MCF 10A (cell line): Measurements from ENCODE around the gene AJAP1. TPM values are rescaled to one million over a fixed set of nuclear protein-coding genes. Genes with fewer than 3 reads are reported as not detected.

Experiments
- BruUV-seq: library from RNA; stranded (reverse); fragments of 400-500 nt; replicated peaks from 2 replicates; lab custom pipeline; 2021; lab: Mats Ljungman, UMichigan
- CTCF ChIA-PET: fragments of 300-600 bp; sonication (Branson Sonifier 250); formaldehyde crosslinking; extraction: SDS; loops from one replicate; lab custom pipeline; 2021; ENCODE audit warnings: antibody characterized with exemption, inconsistent platforms; lab: Yijun Ruan, JAX
- POLR2A ChIA-PET: fragments of 300-600, 350-650 bp; sonication (Branson Sonifier 250); formaldehyde crosslinking; extraction: SDS; loops from one replicate; lab custom pipeline; 2020; ENCODE audit warnings: antibody characterized with exemption, inconsistent platforms; lab: Yijun Ruan, JAX
- DNase-seq: peaks from one replicate; pipeline ENCODE4 v3.0.0-alpha.2; 2018; ENCODE audit not compliant: unreplicated experiment
- H3K27ac Mint-ChIP-seq: one replicate; pipeline ENCODE4 v1.8.0; 2022; ENCODE audit warnings: mild to moderate bottlenecking, low read depth, mixed read lengths; ENCODE audit not compliant: unreplicated experiment
- H3K27me3 Mint-ChIP-seq: one replicate; pipeline ENCODE4 v1.8.0; 2022; ENCODE audit warnings: mixed read lengths; ENCODE audit not compliant: insufficient read depth, unreplicated experiment
- H3K36me3 Mint-ChIP-seq: one replicate; pipeline ENCODE4 v1.8.0; 2022; ENCODE audit warnings: mild to moderate bottlenecking, moderate library complexity, mixed read lengths; ENCODE audit not compliant: insufficient read depth, unreplicated experiment
- H3K4me1 Mint-ChIP-seq: one replicate; pipeline ENCODE4 v1.8.0; 2022; ENCODE audit warnings: mixed read lengths; ENCODE audit not compliant: insufficient read depth, unreplicated experiment
- H3K4me3 Mint-ChIP-seq: one replicate; pipeline ENCODE4 v1.8.0; 2022; ENCODE audit warnings: mild to moderate bottlenecking, moderate library complexity, mixed read lengths; ENCODE audit not compliant: unreplicated experiment
- H3K9me3 Mint-ChIP-seq: one replicate; pipeline ENCODE4 v1.8.0; 2022; ENCODE audit warnings: mixed read lengths; ENCODE audit not compliant: unreplicated experiment
- intact Hi-C: fragments of 100-400 bp; cut with micrococcal nuclease; formaldehyde crosslinking; loops from 2 replicates; pipeline ENCODE4 v1.14.1; 2022
- total RNA-seq: library from RNA; stranded (reverse); gene quantifications from 2 replicates; pipeline ENCODE4 v1.2.3, GENCODE V29; 2022
- TF ChIP-seq, protein P1 (sequence below): fragments of 200-600 bp; IDR thresholded peaks from one replicate; pipeline ENCODE4 v1.8.0; 2022; ENCODE audit warnings: antibody characterized with exemption, mild to moderate bottlenecking; ENCODE audit not compliant: unreplicated experiment

The AJAP1 gene
- total RNA-seq, 1 experiment from 2014 or later = not detected

DNA sequence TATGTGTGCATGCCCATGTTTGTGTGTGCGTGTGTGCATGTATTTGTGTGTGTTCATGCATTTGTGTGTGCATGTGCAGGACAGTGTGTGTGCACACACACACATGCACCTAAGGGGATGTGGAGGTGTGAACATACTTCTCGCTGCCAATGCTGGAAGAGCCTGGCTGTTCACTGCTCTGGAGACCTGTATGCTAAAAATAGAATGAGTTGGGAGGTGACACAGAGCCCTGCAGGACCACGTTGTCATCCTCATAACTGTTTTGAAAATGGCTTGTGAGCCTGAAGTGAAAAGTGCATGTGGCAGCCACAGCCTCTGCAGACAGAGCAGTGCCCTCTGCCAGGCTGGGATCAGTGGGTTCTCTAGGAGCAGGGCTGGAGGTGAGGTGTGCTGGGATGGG is 95.8 kb downstream of the AJAP1 start:
- Mint-ChIP-seq H3K27ac (no peak overlapping the region), H3K36me3 (no peaks in the 10 kb centered on the region), H3K4me3 (no peak overlapping the region), H3K9me3 (peaks cover 38% of the 10 kb centered on the region), H3K4me1 (no peaks in the 10 kb centered on the region), H3K27me3 (no peaks in the 10 kb centered on the region)
- no TSS peak for BruUV-seq
- ChIA-PET CTCF (no interaction called here), POLR2A (no interaction called here)
- DNase-seq = no peak
- TF ChIP-seq, protein P1, sequence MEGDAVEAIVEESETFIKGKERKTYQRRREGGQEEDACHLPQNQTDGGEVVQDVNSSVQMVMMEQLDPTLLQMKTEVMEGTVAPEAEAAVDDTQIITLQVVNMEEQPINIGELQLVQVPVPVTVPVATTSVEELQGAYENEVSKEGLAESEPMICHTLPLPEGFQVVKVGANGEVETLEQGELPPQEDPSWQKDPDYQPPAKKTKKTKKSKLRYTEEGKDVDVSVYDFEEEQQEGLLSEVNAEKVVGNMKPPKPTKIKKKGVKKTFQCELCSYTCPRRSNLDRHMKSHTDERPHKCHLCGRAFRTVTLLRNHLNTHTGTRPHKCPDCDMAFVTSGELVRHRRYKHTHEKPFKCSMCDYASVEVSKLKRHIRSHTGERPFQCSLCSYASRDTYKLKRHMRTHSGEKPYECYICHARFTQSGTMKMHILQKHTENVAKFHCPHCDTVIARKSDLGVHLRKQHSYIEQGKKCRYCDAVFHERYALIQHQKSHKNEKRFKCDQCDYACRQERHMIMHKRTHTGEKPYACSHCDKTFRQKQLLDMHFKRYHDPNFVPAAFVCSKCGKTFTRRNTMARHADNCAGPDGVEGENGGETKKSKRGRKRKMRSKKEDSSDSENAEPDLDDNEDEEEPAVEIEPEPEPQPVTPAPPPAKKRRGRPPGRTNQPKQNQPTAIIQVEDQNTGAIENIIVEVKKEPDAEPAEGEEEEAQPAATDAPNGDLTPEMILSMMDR = no peak
- intact Hi-C loops = no loop called here

DNA sequence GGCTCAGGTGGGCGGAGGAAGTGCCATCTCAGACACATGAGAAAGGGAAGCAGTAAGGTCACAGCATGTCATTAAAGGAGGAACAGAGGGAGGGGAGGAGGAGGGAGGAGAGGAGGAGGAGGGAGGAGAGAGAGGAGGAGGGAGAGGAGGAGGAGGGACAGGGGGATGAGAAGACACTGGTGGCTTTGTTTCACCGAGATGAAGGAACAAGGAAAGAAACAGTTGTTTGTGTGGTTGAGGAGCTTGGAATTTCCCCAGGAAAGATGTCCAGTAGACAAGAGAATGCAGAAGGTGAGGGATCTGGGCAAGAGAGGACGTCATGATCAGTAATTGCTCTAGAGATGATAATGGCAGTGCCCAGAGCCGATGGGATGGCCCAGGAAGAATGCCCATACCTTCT is 97.7 kb downstream of the AJAP1 start:
- H3K27ac Mint-ChIP-seq = no peak overlapping the region
- H3K9me3 Mint-ChIP-seq = peaks cover 32% of the 10 kb centered on the region
- TF ChIP-seq, protein P1 = no peak
- H3K27me3 Mint-ChIP-seq = no peaks in the 10 kb centered on the region
- ChIA-PET POLR2A (interaction anchor here (0.7 kb wide), 1 partner anchor 139 kb away, joined by 3 read pairs; no protein-coding TSS in a partner anchor), CTCF (interaction anchor here (1.5 kb wide), 1 partner anchor 16 kb away, joined by 4 read pairs; no protein-coding TSS in a partner anchor)
- BruUV-seq = no TSS peak
- no peaks in the 10 kb centered on the region for H3K36me3 Mint-ChIP-seq
- no peaks in the 10 kb centered on the region for H3K4me1 Mint-ChIP-seq
- no peak for DNase-seq
- H3K4me3 Mint-ChIP-seq = no peak overlapping the region
- intact Hi-C loops = no loop called here

DNA sequence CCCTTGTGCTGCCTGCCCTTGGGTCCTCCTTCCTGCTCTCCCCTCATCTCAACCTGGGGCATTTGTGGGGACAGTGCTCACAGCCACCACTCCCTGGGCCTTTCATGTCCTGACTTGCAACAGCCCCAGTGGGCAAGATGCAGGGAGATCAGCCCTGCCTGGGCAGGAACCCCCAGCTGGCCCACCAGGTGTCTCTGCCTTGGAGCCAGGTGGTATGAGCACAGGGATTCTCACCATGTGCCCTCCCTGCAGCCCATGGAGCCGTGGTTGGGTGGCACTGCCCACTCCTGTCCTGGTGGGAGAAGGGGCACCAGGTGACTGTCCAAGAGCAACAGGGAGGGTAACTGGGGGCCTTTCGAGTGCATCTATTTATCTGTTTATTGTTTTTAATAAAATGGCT is 100.4 kb downstream of the AJAP1 start:
- no peaks in the 10 kb centered on the region for H3K36me3 Mint-ChIP-seq
- no peaks in the 10 kb centered on the region for H3K27me3 Mint-ChIP-seq
- ChIA-PET POLR2A (no interaction called here), CTCF (interaction anchor here (0.6 kb wide), 1 partner anchor 8 kb away, joined by 4 read pairs; no protein-coding TSS in a partner anchor)
- intact Hi-C loops = no loop called here
- peaks cover 32% of the 10 kb centered on the region for H3K9me3 Mint-ChIP-seq
- no TSS peak for BruUV-seq
- H3K4me1 Mint-ChIP-seq = no peaks in the 10 kb centered on the region
- no peak for DNase-seq
- H3K4me3 Mint-ChIP-seq = no peak overlapping the region
- TF ChIP-seq, protein P1 = no peak
- no peak overlapping the region for H3K27ac Mint-ChIP-seq

GRCh38 chr1:4755301-4755845 is 101.0 kb downstream of the AJAP1 start:
- Mint-ChIP-seq H3K27ac (no peak overlapping the region), H3K4me1 (no peaks in the 10 kb centered on the region), H3K9me3 (peaks cover 38% of the 10 kb centered on the region), H3K27me3 (no peaks in the 10 kb centered on the region), H3K36me3 (no peaks in the 10 kb centered on the region), H3K4me3 (no peak overlapping the region)
- TF ChIP-seq, protein P1 = no peak
- BruUV-seq = no TSS peak
- POLR2A ChIA-PET = no interaction called here
- intact Hi-C loops = no loop called here
- CTCF ChIA-PET = interaction anchor here (0.6 kb wide), 1 partner anchor 8 kb away, joined by 4 read pairs; no protein-coding TSS in a partner anchor
- DNase-seq = no peak
